GF-D8 (cell line): ENCODE results near the gene NIT1.

Source experiments
- DNase-seq: peaks from one replicate; lab custom pipeline; 2025; lab: John Stamatoyannopoulos, UW

The NIT1 gene, protein sequence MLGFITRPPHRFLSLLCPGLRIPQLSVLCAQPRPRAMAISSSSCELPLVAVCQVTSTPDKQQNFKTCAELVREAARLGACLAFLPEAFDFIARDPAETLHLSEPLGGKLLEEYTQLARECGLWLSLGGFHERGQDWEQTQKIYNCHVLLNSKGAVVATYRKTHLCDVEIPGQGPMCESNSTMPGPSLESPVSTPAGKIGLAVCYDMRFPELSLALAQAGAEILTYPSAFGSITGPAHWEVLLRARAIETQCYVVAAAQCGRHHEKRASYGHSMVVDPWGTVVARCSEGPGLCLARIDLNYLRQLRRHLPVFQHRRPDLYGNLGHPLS

DNA sequence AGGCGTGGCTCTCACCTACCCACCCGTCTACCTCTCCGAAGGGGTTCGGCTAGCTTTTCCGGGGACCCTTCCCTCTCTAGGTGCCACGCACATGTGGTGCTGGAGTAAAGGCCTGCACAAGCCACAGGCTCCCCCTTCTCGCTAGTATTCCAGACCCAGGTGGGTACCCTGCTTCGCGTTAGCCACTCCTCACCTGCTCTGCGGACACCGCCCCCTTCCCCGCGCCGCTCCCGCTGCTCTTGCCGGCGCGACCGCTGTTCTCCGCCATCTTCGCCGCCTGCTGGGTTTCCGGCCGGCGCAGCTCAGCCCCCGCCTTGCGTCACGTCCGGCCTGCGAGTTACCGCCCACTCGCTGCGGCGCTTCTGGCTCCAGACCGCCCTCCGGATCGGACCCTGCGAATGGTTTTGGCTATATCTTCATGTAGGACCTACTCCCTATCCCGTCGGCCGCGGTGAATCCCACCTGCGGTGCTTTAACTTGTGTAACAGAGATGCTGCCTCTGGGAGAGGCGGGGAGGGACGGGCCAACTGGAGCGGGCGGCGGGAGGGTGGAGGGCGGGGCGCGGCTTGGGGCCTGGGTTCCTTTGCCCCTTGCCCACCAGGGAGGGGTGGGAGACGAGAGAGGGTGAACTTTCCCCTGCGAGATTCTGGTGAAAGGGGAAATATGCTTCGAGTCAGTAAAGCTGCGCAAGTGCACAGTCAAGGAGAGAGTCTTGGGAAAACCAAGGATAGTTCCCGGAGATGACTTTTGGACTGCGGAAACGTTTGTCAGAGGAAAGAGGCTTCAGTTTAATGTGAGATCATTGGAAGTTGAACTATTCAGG, at the start of gene NIT1, which contains the start of gene PFDN2:
Gene NIT1, plus strand, starts transcription at position 347 of the 823 bp plus-strand sequence. Its CDS starts 72 bp downstream, at position 419.
Gene PFDN2, minus strand, starts transcription at position 279 of the 823 bp plus-strand sequence. Its CDS starts 11 bp downstream, at position 268.
- peak; percentile 33 for DNase-seq

DNA sequence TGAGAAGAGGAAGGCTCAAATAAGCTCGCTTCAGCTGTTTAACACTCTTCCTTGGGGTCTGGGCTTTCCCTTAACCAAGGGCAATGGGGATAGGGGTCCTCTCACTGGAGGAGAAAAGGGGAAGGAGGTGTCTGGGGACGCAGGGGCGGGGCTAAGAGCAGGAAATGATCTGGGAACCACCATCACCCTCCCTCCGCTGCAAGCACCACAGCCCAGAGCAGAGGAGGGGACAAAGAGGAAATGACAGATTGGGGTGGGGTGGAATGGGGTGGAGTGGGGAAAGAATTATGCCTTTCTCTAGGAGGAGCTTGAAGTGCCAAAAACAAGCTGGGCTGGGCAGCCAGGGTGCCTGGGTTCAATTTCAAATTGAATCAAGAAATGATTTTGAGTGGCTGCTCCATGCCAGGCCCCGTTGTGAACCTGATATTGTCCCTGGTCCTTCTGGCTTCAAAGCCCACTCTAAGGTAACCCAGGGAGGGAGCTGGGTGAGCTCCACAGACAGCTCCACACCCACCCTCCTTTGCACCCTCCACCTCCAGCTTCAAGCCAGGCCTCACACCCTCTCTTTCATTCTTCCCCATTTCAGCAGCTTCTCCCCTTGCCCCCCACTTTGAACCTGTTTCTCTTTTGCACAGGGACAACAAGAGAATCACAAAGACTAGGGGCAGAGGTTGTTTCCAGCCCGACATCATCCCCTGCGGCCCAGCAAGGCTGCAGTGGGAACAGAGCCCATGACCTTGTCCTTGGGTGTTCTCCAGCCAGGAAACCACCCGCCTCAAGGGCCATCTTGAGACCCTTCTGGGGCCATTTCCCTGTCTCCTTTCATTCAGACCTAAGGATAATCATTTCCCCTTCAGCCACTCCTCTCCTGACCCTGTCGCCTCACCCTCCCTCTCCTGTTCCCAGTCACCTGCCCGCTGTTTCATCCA, 49.3 kb upstream of the NIT1 start:
- DNase-seq, result peak; percentile 89

GRCh38 chr1:161069241-161069640, 48.7 kb upstream of the NIT1 start:
- no peak for DNase-seq

DNA sequence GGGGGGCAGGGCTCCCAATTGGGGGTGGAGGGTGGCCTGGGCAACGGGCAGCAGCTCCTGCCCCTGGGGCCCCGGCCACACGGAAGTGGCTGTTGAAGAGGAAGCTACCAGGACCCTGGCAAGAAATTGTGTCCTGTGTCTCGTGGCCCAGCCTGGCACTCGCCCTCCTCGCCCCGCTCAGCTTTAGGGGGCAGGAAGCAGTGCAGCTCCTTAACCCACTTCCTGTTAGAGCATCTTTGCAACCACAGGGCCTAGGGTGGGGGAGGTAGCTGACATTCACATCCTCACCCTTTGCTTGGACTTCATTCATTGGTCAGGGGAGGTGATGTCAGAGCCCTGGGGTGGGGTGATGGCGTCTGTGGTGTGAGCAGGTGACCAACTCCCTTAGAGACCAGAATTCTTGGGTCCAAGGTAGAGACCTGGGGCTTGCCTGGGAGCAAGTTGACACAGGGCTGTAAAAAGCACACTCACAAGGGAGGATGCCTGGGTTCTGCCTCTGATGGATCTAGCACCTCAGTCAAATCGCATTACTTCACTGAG, 48.1 kb upstream of the NIT1 start, which contains the start of gene ARHGAP30:
Gene ARHGAP30, minus strand, starts transcription at position 161 of the 540 bp plus-strand sequence. CDS start 267 bp downstream, outside the sequence.
- peak; percentile 92 for DNase-seq

DNA sequence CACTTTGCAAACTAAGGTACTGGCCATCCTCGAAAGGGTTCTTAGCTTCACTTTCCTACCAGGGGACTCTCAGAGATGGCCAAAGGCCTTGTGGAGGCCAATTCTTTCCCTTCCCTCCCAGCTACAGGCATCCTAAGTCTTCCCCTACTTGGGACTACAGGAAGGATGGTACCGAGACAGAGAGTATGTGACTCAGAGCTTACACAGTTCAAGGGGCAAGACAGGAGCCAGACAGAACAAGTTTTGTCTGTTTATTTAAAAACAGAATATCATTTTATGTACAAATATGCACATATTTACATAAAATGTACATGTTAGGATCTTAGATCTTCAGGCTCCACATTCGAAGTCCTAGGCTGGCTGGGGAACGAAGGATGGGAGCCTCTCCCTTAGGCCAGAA, 47.1 kb upstream of the NIT1 start:
- DNase-seq, result no peak

GRCh38 chr1:161071886-161072371, 46.0 kb upstream of the NIT1 start:
- DNase-seq, result peak; percentile 27

DNA sequence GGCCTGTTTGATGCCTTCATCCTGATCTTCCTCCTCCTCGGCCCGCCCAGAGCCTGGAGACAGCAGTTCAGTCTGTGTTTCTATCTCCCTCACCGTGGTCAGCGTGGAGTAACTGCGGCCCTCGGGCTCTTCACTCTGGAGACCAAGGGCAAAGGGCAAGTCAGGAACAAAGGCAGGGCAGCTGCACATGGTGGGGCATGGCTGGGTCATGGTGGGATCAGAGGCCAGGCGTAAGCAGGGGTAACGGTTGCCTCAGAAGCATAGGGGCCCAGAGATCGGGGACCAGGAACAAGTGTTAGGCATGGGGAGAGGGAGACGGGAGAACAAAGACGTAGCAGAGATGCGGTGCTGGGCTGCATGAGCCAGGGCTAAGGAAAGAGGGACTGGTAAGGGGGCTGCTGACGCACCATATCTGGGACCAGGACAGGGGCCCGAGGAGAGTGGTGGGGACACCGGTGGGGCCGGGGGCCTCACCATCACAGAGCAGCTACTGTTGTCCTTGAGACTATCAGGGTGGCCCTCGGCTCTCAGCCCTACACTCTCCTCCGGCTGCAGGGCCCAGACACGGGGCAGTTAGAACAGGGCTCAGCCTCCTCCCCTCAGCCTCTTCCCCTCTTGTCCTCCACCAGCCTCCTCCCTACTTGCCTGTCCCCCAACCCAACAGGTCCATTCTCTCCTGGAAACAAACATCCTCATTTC, 45.0 kb upstream of the NIT1 start:
- no peak for DNase-seq

DNA sequence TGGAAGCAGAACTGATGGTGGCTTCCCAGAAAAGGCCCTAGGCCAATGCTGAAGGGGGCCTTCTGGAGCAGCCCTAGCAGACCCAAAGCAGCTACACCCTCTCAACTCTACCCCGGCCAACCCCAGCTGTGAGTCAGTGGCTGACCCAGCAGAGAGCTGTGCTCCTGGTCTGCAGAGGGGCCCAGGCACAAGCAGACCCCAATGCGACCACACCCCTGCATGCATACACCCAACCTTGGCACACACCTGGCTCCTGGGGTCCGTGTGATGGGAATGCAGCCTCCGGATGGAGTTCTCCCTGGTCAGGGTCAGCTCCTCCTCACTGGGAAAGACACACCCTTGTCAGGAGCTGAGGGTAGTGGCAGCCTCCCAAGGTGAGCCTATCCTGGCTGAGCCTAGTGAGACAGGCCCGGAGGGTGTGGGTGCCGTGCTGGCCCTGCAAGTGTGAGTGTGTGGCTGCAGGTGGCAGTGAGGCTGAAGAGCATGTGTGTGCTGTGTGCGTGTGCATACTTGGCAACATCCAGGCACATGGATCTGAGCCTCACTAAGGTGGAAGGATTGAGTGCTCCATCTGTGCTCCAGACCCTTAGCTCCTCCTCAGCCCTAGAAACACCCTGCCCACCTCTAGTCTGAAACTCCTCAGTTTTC, 44.3 kb upstream of the NIT1 start:
- DNase-seq, result no peak

GRCh38 chr1:161074676-161075368, 43.1 kb upstream of the NIT1 start:
- DNase-seq, result no peak

GRCh38 chr1:161076410-161076809, 41.5 kb upstream of the NIT1 start:
- no peak for DNase-seq

- DNase-seq, result no peak
These were observed 40.5 kb upstream of the NIT1 start for GRCh38 chr1:161077426-161077825.

GRCh38 chr1:161079436-161080110, 38.3 kb upstream of the NIT1 start:
- no peak for DNase-seq

GRCh38 chr1:161080441-161081405, 37.2 kb upstream of the NIT1 start:
- no peak for DNase-seq

GRCh38 chr1:161081519-161081918, 36.4 kb upstream of the NIT1 start:
- no peak for DNase-seq

GRCh38 chr1:161082483-161082882, 35.4 kb upstream of the NIT1 start:
- DNase-seq, result no peak

- no peak for DNase-seq
These were observed 34.7 kb upstream of the NIT1 start for GRCh38 chr1:161082996-161083747.
